Muscle of arm (tissue), 12 donors: ENCODE measurements around the gene ANKRD11. TPM values are rescaled to one million over a fixed set of nuclear protein-coding genes. Genes with fewer than 3 reads are reported as not detected.
A peak's percentile ranks its signal among the peaks of the same experiment; 100 is the strongest.
"Not testable (repeated sequence)": the region's sequence is repeated elsewhere in the genome, so short reads cannot be mapped to it uniquely, and the experiment has no call there.

Source experiments
- DNase-seq: peaks from one replicate; pipeline ENCODE4 v3.0.0-alpha.2; 2013
- polyA plus RNA-seq, 12 donors: library from polyadenylated mRNA; unstranded; fragments of 120-200 nt; gene quantifications; one replicate each; pipeline ENCODE4 v1.2.1, GENCODE V29; 2013; ENCODE audit not compliant: insufficient read length in 12 of 12

The ANKRD11 gene
- polyA plus RNA-seq, 12 donors: 52.0 to 116 (median 61.1) TPM; not detected in 1

GRCh38 chr16:89482817-89483205 lies 7.5 kb downstream of the ANKRD11 start:
- no peak for DNase-seq

DNA sequence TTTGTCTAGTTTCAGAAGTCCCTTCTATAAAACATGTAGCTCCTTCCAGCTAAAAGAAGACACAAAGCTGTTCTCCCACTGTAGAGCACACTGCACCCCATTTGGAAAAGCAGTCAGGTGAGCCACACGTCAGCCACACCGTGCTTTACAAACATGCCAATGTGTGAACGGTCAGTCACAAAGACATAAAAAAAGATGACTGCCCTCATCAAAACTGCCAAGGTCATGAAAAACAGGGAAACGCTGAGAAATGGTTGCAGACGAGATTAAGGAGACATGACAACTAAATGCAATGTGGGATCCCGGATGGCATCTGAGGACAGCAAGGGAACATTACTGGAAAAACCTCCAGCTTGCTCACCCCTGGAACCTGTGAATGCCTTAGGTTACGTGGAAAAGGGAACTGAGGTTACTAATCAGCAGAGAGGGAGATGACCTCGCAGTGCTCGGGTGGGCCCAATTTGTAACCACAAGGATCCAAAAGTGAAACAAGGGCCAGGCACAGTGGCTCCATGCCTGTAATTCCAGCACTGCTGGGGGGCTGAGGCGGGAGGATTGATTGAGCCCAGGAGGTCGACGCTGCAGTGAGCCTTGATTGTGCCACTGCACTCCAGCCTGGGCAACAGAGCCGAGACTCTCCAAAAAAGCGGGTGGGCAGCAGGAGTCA lies 8.1 kb downstream of the ANKRD11 start:
- no peak for DNase-seq

GRCh38 chr16:89481356-89481955 lies 8.9 kb downstream of the ANKRD11 start:
- DNase-seq: no peak

DNA sequence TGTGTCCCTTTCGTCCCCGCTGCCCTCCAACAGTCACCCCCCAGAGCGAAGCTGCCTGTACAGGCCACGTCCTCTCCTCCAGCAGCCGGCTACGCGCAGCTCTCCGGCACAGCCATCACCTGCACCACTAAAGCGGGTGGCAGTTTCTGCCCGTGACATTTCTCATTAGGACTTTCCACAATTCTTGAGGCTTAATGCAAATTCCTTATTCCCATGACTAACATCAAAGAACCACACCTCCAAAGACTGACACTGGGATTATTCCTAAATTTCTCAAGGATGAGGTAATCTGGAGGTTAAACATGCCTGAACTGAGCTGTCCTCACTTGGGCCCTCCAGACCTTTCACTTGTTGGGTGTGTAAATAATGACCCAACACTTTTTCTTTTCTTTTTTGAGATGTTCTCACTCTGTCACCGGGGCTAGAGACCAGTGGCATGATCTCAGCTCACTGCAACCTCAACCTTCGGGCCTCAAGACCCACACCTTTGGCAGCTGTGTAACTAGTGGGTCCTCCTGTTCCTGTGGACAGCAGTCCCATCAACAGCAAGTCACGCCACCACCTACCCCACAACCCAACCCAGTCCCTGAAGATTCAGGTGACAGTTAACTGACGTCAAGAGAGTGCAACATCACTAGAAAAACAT lies 11.7 kb downstream of the ANKRD11 start:
- no peak for DNase-seq

- DNase-seq: no peak
These were observed 13.5 kb downstream of the ANKRD11 start for GRCh38 chr16:89476811-89477261.

- DNase-seq: no peak
These were observed 14.0 kb downstream of the ANKRD11 start for GRCh38 chr16:89476379-89476778.

DNA sequence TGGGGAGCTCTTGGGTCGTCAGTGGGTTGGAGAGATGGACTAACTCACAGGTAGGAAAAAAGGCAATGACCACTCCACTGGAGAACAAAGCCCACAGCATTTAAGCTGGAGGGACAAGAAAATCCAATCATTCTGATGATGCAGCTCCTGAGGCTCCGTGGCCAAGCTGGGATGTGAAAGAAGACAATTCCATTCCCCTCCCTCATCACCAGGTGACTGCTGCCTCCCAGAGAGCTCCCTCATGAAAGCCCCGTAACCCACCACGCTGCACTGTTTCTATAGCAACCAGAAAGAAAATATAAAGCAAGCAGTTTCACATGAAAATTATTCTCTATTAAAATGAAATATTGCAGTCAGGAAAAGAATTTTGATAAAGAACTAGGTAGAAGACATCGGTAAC lies 15.2 kb downstream of the ANKRD11 start:
- DNase-seq: no peak

DNA sequence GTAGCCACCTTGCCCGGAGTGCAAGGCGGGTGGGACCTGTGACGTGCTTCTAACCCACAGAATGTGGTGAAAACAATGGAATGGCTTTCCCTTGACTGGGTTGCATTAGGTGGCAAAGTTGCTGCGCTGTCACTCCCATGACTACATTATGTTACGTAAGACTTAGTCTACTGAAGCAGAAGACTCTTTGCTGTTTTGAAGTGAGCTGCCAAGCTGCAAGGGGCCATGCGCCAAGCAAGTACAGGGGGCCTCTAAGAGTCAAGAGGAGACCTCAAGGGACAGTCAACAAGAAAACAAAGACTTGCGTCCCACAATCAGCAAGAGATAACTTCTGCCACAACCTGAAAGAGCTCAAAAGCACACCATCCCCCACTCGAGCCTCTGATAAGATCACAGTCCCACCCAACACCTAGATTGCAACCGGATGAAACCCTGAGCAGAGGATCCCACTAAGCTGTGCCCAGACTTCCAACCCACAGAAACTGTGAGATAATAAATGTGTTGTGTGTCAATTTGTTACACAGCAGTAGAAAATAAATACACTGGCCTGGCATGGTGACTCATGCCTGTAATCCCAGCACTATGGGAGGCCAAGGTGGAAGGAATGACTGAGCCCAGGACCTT lies 16.5 kb downstream of the ANKRD11 start:
- DNase-seq: no peak

DNA sequence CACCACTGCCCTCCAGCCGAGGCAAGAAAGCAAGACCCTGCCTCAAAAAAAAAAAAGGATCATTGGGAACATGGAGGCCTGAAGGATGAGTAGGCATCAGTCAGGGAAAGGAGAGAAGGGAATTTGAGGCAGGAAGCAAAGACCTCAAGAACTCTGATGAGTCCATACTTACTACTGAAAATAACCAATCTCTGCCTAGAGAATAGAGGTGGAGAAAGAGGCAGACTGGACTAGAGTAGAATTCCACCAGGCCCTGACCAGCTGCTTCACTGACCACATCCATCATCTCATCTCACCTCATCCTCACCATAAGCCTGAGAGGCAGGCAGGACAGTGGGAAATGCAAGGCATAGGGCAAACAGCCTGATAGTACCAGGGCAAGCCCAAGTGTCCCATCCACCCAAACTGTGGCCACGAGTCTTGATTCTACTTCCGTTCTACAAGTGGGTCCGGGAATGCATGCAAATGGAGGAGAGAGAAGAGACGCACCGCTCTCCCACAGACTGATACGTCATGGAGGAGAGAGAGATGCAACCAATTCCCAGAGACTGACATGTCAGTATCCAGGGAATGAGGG lies 17.1 kb downstream of the ANKRD11 start:
- DNase-seq: no peak

DNA sequence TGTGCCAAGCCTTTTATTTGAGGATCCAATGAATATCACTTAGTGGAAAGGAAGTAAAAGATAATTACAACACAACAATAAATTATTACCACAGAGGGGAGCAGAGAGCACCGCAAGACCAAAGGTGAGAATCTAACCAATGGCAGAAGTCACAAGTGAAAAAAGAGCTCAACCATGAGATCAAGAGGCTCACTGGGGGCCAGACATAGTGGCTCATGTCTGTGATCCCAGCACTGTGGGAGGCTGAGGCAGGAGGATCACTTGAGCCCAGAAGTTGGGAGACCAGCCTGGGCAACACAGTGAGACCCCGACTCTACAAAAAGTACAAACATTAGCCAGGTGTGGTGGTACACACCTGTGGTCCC lies 17.7 kb downstream of the ANKRD11 start:
- DNase-seq: no peak

DNA sequence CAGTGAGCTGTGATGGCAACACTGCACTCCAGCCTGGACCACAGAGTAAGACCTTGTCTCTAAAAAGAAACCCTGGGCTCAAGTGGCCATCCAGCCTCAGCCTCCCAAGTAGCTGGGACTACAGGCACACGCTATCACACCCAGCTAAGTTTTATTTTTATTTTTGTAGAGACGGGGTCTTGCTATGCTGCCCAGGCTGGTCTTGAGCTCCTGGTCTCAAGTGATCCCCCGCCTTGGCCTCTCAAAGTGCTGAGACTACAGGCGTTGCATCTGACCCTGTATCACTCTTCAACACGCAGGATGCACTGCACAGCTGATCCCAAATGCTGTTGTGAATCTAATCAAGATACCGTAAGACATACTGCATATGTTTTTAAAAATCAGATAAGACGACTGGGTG lies 23.0 kb downstream of the ANKRD11 start:
- no peak for DNase-seq

DNA sequence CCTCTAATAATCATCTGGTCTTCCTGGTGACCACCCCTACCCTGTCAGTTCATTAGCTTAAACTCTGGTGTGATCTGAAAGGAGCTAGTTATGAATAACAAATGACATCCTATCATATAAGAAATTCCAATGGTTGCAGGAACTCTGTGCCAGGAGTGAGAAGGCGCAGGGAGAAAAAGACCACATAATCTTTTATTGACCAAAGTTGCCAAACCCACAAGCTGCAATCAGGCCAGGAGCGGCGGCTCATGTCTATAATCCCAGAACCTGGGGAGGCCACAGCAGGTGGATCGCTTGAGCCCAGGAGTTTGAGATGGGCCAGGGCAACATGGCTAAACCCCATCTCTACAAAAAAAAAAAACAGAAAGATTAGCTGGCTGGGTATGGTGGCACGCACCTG lies 23.4 kb downstream of the ANKRD11 start:
- no peak for DNase-seq

- not testable (repeated sequence) for DNase-seq
These were observed 27.0 kb downstream of the ANKRD11 start for GRCh38 chr16:89463312-89463711.

GRCh38 chr16:89462639-89463038 lies 27.7 kb downstream of the ANKRD11 start:
- DNase-seq: not testable (repeated sequence)

DNA sequence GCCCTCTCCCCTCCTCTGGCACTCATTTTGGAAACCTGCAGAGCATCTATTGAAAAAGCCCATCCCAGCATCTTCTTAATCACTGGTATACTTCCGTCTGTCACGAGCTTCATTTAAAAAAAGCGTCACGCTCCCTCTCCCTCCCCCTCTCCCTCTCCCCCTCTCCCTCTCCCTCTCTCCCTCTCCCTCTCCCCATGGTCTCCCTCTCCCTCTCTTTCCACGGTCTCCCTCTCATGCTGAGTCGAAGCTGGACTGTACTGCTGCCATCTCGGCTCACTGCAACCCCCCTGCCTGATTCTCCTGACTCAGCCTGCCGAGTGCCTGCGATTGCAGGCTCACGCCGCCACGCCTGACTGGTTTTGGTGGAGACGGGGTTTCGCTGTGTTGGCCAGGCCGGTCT lies 28.5 kb downstream of the ANKRD11 start:
- not testable (repeated sequence) for DNase-seq

DNA sequence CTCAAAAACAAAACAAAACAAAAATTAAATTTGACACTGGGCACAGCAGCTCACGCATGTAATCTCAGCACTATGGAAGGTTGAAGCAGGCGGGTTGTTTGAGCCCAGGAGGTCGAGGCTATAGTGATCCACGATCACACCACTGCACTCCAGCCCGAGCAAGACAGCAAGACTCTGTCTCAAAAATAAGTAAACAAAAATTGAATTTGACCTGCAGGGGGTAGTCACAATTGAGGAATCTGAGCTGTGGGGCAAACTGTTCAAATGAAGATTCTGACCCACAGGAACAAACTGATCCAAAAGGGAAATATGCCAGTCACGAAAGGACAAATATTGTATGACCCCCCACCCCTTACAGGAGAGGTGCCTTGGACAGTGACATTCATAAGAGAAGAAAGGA lies 29.8 kb downstream of the ANKRD11 start:
- no peak for DNase-seq

- DNase-seq: peak; percentile 75
These were observed 31.4 kb downstream of the ANKRD11 start for GRCh38 chr16:89458967-89459366.

DNA sequence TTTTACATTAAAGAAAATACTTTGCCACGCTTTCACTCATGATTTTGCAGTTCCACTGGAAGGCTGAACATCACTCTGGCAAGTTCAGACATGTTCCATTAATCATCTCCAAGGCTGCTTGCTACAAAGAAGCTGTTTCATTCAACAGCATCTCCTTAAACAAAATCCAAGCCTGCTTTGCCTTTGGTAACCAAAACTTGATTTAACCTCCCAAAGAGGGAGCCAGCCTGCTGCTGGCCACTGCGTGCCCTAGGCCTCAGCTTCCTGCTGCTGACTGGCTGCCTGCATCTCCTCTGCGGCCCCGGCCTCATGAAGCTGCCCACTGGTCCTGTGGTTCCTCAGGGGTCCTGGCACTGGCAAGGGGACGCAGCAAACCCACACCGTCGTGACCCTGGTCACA lies 31.8 kb downstream of the ANKRD11 start:
- DNase-seq: peak; percentile 66

DNA sequence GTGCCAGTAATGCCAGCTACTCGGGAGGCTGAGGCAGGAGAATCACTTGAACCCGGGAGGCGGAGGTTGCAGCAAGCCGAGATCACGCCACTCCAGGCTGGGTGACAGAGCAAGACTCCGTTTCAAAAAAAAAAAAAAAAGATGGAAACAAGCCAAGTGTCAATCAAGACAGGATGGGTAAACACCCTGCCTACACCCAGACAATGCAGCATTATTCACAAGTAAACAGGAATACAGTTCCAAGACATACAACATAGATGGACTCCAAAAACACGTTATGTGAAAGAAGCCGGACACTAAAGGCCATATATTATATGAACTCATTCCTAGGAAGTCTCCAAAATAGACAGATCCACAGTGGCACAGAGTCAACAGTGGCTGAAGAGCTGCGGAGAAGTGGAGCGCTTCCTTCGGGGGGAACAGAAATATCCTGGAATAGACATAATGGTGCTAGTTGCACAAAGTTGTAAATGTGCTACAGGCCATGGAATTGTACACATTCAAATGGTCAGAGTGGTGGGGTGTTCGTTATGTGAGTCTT lies 33.9 kb downstream of the ANKRD11 start:
- no peak for DNase-seq

DNA sequence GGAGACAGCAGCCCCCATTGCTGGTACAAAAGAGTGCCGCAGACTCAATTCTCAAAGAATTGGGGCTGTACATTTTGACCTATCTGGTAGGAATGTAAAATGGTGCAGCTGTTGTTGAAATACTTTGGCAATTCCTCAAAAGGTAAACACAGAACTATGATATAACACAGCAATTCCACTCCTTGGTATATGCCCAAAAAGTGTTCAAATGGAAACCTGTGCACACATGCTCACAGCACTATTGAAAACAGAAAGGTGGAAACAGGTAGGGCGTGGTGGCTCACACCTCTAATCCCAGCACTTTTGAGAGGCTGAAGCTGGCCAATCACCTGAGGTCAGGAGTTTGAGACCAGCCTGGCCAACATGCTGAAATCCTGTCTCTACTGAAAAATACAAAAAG lies 34.7 kb downstream of the ANKRD11 start:
- DNase-seq: no peak

- no peak for DNase-seq
These were observed 35.2 kb downstream of the ANKRD11 start for GRCh38 chr16:89455178-89455577.
